ENCODE measurements around the gene MORC1.

The MORC1 gene

DNA sequence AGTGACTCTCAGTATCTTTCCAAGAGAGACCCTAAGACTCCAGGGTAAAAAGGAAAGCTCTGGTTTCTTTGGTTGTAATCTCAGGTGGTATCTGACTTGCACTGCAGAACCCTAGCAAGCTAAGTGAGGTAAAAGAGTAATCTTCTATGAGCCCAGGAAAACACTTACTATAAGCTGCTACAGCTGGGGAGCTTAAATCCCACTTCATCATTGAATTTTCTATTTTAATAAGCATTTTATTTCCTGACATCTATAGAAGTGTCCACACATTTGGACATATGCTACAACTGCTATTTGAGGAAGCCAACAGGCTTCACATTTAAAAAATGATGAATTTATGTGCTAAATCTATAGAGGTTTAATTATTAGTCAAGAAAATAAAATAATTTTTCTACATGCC lies 91.1 kb downstream of the MORC1 start:
- no peak for DNase-seq

DNA sequence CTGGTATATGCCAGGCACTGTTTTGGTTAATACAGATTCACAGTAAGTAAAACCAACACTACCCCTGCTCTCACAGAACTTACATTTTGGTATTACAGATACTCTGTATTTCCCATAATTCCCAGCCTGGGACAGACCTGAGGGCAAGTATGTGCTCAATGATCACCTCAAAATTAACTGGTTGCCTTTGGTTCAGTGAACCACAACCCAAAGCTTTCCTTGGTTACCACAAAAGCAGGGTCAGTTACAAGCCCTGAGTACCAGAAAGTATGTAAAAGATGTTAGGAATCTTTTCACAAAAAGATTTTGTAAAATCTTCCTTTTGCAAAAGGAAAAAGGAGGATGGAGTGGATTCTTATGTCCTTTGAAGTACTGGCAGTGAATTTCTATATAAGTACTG lies 92.0 kb downstream of the MORC1 start:
- DNase-seq: no peak

DNA sequence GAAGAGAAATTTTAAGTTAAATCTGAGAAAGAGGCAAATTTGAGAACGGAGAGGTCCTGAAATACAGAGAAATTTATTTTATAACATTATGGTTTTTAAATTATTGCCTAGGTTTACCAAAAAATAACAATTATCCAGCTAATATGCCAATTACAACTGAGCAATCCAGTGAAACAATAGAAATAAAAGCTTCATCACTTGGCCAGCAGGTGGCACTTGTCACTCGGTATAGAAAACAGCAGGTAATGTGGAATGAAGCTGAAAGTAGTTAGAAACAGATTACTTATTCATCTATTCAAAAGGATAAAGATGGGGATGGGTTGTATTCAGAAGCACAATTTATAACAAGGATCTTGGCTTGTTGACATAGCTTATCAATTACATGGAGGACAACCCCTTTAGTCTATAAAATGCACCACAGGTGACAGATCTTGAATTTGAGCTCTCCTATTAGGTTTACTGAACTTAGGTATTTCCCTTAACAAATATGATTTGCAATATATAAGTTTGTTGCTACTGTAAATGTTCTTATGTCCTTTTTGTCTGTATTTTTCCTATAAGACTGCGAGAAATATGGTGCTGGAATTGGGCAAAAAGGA lies 94.2 kb downstream of the MORC1 start:
- DNase-seq: no peak

DNA sequence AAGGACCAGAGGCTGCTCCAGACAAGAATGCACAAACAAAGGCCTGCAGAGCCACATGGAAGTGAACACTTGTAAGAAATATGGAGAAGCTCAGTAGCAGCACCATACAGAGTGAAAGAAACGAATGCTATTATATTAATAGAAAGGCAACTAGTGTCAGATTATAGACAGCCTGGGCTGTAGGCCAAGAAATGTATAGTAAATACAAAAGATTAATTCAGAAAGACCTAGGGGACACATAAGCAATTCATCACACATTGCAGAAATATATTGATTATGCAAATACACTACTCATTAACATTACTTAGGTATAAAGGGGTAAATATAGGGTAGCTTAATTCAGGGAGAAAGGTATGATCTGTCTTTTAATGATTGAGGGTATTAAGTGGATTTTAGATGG lies 94.8 kb downstream of the MORC1 start:
- DNase-seq: no peak

DNA sequence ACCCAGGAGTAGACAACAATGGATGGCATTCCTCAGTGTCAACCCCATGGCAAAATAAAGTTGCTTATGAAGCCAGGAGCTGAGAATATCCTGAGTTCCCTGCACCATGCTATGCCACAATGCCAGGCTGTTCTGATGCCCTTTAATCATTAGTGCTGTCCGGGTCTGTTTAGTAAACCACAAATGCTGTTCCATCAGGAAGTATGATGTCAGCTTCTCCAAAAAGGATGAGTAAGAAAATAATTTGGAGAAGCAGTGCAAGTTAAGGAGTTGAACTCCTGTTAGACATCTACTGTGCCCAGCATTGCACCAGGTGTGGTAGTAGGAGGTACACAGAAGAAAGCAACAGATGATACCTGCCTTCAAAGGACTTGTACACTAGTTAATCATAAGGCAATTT lies 96.4 kb downstream of the MORC1 start:
- no peak for DNase-seq

DNA sequence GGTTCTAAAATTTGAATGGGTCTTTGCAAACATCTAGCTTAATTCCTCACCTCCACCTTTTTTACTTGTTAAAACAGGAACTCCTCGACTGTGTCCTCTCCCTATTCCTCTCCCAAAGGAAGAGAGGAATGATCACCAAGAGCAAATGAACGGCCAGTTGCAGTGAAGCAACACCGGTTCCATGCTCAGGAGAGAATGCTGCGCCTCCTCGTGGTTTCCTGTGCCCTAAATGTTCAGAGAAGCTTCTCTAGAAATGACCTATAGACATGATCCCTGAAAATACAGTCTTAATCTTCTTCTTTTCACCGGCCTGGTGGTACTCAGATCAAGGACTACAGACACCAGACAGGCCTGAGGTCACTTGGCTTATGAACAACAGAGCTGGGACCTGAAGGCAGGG lies 99.1 kb downstream of the MORC1 start:
- DNase-seq: no peak

DNA sequence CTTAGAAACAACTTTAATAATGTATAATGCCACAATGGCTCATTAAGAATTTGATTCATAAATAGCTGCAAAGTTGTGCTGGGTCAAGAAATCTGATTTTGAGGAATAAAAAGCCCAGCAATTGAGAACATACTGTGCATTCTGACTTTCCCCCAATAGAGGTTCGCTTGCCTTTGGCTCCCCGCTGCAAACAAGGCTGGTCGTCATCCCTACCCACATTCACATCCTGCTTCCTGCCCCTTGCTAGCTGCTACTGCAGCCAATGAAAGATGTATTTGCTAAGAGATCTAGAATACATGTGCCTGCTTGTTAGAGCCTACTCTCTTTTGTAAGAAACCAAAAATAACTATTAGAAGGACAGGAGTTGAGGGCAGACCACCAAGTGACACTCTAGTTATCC lies 112.5 kb downstream of the MORC1 start:
- DNase-seq: no peak

DNA sequence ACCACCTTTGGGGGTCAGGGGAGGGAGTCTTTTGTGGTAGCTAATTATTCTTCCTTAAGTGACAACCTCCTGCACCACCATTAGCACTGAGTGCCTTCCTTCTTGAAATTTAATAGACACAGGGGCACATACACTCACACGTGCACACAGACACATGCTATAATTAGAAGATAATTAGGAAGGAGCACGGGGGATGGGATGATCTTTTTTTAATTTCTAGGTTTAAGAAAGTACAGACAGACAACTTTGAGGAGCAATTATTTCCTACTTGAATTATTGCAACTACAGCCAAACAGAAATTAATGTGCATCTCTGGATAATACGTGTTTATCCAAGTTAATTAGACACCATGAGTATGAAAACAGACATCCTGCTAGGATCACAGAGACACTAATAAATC lies 119.5 kb downstream of the MORC1 start:
- no peak for DNase-seq

DNA sequence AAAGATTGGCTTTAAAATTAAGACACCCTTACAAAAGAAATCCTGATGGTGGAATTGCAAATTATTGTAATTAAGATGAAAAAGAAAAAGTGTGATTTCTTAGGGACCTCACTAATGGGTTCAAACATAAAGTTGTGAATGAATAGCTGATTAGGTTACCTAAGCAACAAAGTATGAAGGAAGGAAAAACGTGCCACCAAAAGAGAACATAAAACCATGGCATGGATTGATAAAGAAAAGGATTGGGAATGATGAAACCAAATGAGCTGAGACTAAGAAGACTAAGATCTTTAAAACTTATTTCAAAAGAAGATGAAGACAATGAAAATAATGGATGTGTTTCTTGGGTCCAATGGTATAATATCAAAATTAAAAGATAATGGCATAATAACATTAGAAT lies 132.1 kb downstream of the MORC1 start:
- DNase-seq: no peak

DNA sequence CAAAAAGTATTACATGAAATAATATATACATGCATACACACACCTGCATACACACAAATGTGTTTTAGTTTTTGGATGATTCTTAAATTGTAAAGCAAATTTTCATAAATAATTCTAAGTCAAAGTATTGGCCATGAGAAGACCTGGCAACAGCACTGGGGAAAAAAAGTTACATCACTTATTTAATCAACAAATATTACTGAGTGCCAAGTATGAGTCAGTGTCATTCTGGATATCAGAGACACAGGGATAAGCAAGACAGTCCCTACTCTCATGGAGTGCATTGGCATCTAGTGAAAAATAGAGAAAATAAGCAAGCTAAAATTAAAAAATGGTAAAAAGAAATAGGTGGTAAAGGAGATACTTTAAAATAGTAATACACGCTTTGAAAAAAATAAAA lies 134.9 kb downstream of the MORC1 start:
- DNase-seq: no peak

DNA sequence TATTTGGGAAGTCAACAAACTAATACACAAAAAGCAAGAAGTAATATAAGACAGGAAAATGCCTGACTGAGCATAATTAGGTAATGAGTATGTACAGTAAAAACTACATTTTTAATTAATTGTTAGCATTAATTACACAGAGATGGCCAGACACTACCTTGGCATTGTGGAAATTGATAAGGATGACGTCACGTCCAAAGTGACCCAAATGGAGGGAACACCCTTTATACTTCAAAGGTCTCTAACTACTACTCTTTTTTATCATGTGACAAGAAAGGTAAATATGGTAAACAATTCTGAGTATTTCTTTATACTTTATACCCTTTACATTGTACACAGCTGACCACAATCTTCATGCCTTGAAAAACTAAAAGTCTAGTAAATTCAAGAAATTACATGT lies 141.9 kb downstream of the MORC1 start:
- DNase-seq: no peak

DNA sequence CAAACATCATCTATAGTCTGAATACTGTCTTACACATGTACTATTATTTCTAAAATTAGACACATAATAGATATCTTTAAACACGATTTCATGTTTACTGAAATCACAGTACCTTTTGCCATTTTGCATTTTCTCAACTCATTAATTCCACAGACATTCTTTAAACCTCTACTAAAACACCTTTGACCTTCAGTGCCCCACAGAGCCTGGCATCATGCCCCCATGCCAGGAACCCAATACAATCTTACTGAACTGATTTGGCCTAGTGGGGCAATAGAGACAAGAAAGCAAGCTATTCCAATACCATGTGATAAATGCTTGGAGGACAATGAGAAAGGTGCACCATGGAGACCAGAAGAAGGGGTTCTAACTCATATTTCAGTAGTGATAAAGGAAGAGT lies 144.9 kb downstream of the MORC1 start:
- no peak for DNase-seq

DNA sequence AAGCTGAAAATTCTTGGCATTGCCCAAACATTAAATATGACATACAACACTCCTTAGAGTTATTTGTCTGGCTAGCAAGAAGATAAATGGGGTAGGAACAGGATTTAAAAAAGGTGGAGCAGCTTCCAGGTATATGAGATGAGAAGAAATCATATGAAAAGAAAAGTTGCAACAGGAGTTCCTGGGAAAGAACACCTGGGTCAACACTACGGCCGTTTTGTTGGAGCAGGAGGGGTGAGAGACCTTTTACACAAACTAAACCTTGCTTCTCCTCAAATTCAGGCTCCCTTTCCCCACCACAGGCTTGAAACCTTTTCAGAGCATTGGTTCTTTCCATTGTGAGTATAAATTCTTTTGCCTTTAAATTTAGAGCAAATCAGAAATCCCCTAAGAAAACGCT lies 145.5 kb downstream of the MORC1 start:
- no peak for DNase-seq

DNA sequence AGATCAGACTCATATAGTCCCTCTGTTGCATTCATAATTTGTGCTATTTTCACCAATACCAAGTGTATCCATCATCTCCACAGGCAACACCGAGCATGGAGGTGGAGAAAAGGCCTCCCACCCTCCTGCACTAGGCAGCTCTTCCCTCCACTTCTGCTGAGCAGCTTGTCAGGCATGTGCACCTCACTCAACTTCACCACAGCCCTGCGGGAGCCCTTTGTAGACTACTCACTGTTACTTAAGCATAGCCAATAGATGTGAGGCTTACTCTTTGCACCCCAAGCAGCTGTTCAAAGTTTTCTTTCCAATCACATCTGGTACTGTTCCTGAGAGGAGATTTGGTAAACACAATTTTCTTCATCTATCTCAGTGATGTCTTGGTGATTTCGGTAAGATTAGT lies 147.4 kb downstream of the MORC1 start:
- DNase-seq: no peak

DNA sequence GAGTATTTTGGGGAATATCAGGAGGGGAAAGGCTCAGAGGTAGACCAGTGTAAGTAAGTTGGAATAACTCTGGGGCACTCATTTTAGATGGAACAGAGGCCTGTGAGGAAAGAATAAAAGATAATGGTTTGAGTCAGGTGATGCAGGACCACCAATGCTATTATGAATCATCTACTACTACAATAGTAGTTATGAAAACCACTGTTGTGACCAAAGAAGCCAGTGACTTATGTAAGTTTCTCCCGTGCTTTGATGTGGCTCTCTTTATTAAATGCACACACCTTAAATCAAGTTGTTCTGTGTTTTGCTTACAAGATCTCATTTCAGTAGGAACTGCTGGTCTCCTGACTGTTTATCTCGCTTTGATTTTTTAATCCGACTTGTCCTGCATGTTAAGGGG lies 151.2 kb downstream of the MORC1 start:
- no peak for DNase-seq

DNA sequence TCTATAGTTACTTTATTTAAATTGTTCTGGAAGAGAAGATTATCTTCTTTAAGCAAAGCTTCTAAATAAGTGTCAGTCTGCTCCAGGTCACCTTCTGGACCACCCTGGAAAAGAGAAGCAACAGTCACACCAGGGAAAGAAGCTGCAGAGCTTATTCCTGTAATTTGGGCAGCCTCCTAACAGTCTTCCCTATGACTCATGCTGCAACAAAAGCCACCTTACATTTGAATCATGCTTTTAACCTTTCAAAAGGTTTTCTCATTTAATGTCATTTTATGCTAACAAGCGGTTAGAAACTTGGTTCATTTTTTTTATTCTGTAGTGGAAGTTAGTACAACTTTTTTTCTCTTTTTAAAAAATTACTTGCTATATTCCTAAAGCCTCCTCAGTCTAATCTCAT lies 158.9 kb downstream of the MORC1 start:
- no peak for DNase-seq

DNA sequence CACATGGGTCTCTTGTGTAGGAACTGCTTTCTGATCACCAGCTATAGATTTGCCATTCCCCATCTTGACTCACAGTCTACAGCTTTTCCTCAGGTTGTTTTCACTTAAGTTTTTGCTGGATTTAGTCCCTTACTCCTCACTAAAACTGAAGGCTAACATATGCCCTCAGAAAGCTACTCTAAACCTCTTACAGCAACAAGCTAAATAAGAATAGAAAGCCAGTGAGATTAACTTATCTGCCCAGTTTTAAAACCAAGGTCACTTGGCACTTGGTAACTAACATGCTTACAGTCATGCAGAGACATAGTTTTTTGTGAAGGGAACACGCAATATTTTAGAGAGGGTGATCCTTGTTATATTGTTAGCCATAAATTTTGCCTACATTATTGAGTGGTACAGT lies 164.2 kb downstream of the MORC1 start, which contains the start of gene GUCA1C:
Gene GUCA1C, minus strand, starts transcription at position 180 of the 400 bp plus-strand sequence. Its CDS starts 117 bp downstream, at position 63.
- DNase-seq: no peak

DNA sequence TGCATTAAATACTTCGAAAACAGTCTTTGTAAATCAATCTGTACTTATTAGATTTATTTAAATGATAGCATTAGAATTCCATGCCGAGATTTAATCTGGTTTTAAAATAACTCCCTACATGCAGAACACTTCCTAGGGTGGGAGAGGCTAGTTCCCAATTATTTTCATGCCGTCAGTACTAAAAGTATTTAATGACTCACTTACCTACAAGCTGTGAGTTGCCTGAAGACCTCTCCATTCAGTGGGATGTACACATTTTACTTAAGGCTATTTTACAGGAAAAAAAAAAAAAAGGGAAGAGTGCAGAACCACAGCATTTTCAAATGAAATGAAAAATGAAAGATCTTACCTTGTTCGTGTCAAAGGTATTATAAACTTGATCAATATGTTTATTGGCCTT lies 164.7 kb downstream of the MORC1 start:
- no peak for DNase-seq

DNA sequence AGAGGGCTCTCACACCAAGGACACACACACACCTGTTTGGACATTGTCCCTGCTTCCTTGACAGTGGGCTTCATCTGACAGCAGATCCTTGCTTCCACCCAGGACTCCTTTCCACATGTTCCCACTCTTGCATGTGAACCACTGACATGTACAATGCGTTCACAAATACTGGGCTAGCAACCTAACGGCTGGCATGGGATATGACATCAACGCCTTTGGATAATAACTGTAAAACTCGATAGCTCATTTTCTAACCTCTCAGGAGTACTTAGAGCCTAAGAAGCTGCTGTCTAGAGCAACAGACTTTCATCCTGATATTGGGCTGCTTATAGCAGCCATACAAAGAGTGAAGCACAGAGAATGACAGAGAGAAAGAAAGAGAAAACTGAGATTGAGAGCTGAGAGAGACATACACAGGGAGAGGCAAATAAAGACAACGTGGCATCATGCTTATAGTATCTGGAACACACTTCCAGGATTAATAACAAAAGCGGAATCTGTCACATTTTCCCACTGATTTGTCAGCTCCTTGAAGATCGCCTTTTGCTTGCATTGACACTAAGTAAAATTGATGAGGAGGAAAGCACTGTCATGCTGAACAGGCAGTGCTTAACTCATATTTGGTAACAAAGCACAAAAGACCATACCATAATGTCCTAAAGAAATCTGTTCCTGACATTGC lies 166.0 kb downstream of the MORC1 start:
- no peak for DNase-seq

DNA sequence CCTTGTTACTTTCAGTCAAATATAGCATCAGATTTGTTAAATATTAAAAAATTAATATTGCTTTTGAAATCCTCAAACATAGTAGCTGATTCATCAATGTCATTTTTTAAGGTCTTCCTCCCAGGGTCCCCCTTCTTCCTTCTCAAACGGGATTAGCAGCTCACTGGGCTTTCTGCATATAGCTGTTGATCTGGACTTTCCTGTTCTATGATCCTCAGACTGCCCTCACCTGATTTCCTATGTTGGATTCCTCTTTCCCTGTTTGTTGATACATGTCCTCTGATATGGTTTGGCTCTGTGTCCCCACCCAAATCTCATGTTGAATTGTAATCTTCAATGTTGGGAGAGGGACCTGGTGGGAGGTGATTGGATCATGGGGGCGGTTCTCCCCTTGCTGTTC lies 170.1 kb downstream of the MORC1 start:
- DNase-seq: no peak

DNA sequence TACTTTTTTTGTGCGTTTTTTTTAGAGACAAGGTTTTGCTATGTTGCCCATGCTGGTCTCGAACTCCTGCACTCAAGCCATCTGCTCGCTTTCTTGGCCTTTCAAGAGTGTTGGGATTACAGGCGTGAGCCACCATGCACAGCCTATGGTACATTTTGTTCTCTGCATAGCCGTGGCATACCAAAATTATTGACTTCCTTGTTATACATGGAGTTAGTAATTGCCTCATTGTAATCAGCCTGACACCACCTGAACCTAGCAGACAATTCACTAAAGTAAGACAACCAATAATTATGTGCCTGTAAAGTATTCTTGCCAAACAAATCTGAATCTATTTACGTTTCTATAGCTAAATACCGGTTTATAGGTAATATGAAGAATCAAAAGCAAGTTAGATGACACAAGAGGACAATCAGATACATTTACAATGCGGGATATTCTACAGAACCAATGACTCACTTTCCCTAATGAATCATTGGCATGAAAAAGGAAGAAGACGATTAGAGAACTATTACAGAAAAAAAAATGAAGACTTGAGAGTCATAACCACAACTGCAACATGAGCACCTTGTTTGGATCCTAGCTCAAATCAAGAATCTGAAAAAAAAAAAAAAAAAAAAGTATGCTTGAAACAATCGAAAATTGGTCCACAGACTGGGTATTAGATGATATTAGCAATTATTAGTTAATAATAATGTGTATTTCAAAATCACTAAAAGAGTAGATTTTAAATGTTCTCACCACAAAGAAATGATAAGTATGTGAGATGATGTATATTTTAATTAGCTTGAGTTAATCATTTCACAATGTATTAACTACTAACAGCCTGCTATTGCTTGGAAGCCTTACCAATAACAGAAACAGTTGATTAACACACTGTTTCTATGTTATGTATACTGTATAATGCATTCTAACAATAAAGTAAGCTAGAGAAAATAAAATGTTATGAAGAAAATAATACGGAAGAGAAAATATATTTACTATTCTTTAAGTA lies 171.3 kb downstream of the MORC1 start:
- no peak for DNase-seq

DNA sequence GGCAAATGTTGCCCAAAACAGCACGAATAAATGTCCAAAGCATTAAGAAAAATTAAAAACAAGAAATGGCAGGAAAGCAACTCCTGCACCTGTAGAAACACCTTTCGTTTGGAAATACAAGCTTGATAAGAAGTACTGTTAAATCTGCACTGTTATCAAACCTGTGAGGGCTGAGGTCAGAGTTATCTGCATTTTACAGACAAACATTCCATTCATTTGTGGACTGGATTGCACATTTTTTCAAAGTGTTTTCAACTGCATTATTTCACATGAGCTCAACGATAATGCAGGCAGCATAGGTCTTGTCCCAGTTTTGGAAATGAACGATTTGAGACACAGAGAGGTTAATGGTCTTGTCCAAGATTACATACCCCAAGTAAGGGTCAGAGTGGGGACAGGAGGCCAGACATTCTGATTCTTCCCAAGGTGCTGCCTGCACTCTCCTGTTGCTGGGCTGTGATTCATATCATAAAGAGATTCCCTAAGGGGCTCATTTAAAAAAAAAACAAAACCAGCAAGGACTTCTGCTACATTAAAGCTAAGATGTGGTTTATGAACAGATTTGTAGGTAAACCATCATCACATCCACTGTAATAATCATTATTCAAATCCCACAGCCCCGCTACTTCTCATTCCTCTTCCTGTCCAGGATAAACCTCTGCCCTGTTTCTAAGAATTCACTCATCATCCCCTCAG lies 177.2 kb downstream of the MORC1 start:
- no peak for DNase-seq

DNA sequence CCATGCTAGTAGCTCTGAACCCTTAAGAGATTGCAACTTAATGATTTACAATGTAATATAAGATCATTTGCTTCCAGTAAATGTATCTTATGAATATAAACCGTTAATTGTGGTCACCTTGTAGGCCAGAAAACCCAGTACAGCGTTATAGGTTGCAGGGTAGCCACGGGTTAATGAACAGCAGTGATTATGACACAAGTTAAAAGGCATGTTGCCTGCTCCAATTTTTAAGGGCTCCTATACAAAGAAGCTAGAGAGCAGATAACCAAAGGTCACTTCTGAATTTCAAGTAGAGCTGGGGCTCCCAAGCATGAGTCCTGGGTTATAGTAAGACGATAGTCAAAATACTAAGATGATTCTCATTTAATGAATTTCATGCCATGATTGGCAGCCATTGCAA lies 177.8 kb downstream of the MORC1 start:
- DNase-seq: no peak

Measured in GOT3 (cell line).